Upper lobe of left lung (tissue), 4 donors: ENCODE measurements around the gene ATP6V0A1.

Source experiments
- EP300 ChIP-seq, 4 donors: sonication (generic); formaldehyde crosslinking; IDR thresholded peaks; one replicate each; pipeline ENCODE4 v1.5.1; 2017; ENCODE audit warnings: antibody characterized with exemption in 4 of 4, control low read depth in 2 of 4
- POLR2A ChIP-seq, 4 donors: fragments of 450-650 bp; IDR thresholded peaks; one replicate each; pipeline ENCODE4 v1.5.1; 2016 to 2017; ENCODE audit warnings: antibody characterized with exemption in 4 of 4, mild to moderate bottlenecking in 2 of 4
- POLR2AphosphoS5 ChIP-seq, 2 donors: sonication (generic); formaldehyde crosslinking; IDR thresholded peaks; one replicate each; pipeline ENCODE4 v1.5.1; 2017; ENCODE audit warnings: antibody characterized with exemption in 2 of 2
- TF ChIP-seq, protein P1 (sequence below), 6 experiments: fragments of 450-650 bp in 4 of 6; fragments of 200-600 bp in 2 of 6; sonication (generic) in 2 of 6; IDR thresholded peaks; one replicate each; pipeline ENCODE4 v1.5.1; 2016 to 2019; ENCODE audit warnings: antibody characterized with exemption in 6 of 6

DNA sequence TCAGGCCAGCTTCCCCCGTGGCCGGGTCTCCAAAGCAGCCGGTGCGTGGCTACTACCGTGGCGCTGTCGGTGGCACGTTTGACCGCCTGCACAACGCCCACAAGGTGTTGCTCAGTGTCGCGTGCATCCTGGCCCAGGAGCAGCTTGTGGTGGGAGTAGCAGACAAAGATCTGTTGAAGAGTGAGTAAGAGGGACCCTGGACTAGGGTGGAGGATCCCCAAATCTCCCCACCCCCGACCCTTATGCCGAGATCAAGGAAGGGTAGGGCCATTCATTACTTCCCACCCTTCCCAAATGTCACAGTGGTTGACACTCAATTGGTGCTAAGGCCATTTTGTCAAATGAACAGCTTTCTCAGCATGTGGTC lies 104.4 kb downstream of the ATP6V0A1 start:
- TF ChIP-seq, protein P1, sequence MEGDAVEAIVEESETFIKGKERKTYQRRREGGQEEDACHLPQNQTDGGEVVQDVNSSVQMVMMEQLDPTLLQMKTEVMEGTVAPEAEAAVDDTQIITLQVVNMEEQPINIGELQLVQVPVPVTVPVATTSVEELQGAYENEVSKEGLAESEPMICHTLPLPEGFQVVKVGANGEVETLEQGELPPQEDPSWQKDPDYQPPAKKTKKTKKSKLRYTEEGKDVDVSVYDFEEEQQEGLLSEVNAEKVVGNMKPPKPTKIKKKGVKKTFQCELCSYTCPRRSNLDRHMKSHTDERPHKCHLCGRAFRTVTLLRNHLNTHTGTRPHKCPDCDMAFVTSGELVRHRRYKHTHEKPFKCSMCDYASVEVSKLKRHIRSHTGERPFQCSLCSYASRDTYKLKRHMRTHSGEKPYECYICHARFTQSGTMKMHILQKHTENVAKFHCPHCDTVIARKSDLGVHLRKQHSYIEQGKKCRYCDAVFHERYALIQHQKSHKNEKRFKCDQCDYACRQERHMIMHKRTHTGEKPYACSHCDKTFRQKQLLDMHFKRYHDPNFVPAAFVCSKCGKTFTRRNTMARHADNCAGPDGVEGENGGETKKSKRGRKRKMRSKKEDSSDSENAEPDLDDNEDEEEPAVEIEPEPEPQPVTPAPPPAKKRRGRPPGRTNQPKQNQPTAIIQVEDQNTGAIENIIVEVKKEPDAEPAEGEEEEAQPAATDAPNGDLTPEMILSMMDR (IDR thresholded peaks at IDR 0.05), result no peak
- no peak for TF ChIP-seq POLR2AphosphoS5 (IDR thresholded peaks at IDR 0.05)
- TF ChIP-seq EP300 (IDR thresholded peaks at IDR 0.05), result no peak
- no peak for TF ChIP-seq POLR2A (IDR thresholded peaks at IDR 0.05)
